Left cardiac atrium (tissue), 4 donors: ENCODE results near the gene MAP3K6. TPM values are rescaled to one million over a fixed set of nuclear protein-coding genes. Genes with fewer than 3 reads are reported as not detected.
A peak's percentile ranks its signal among the peaks of the same experiment; 100 is the strongest.

Experiments used
- ATAC-seq, 2 donors: fragments of 200-7000 bp; cut with Tn5 transposase; one replicate each; pipeline ENCODE4 v1.9.1; 2020; ENCODE audit warnings: mild to moderate bottlenecking in 2 of 2, moderate library complexity in 2 of 2
- DNase-seq: peaks from one replicate; pipeline ENCODE4 v3.0.0-alpha.2; 2020
- intact Hi-C, 2 donors: fragments of 100-400 bp; cut with DNase I; formaldehyde crosslinking; loops; one replicate each; pipeline versions ENCODE4 v1.14.1 to v1.15.1; 2022 to 2023
- total RNA-seq, 2 donors: library from RNA; stranded (reverse); fragmentation: NEBNext Ultra II Directional; extraction: Animal tissue kit (Norgen Biotek cat#: 25700); gene quantifications; one replicate each; pipeline ENCODE4 v1.2.1, GENCODE V29; 2021
- donor health status: DM: no; HTN: yes; CAD: no.
- donor health status: DM: no; HTN: yes; CAD: no; lungs with severe emphysema.
- donor health status: DM: yes; HTN: yes; CAD: no.
- donor health status: Dilated cardiomyopathy.

The MAP3K6 gene
- total RNA-seq, 2 donors from 2014 or later = 51.5 to 64.2 TPM

GRCh38 chr1:27348861-27349783 is 17.6 kb downstream of the MAP3K6 start:
- intact Hi-C loops = loop anchor here in 1 of 2 donors (5.0 kb wide), 1 partner anchor 47 kb away; no protein-coding TSS in a partner anchor
- peak; percentile 42 to 56 for ATAC-seq
- DNase-seq = no peak

DNA sequence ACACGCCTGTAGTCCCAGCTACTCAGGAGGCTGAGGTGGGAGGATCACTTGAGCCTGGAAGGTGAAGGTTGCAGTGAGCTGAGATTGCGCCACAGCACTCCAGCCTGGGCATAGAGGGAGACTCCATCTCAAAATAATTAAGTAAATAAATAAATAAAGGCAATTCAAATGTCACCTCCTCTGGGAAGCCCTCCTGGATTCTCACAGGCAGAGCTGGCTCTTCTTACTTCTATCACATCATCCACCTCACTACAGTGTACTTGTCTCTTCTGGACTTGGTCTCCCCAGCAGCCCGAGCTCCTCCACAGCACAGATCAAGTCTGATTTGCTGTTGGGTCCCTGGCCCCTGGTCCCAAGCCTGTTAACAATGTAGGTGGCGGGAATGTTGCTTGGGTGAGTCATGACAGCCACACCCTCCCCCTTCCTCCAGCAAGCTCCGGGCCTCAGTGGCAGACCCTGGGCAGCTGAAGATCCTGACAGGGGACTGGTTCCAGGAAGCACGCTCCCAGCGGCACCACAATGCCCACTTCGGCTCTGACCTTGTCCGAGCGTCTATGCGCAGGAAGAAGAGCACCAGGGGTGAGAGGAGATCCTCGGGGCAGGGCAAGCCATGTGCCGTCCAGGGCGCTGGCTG is 19.7 kb downstream of the MAP3K6 start:
- intact Hi-C loops = loop anchor here in 1 of 2 donors (5.0 kb wide), 1 partner anchor 45 kb away; no protein-coding TSS in a partner anchor
- ATAC-seq = no peak
- DNase-seq = no peak

- intact Hi-C loops = loop anchor here in 1 of 2 donors (5.0 kb wide), 1 partner anchor 44 kb away; no protein-coding TSS in a partner anchor
- ATAC-seq = no peak
- DNase-seq = no peak
Measured at GRCh38 chr1:27346357-27346756, 20.4 kb downstream of the MAP3K6 start.

DNA sequence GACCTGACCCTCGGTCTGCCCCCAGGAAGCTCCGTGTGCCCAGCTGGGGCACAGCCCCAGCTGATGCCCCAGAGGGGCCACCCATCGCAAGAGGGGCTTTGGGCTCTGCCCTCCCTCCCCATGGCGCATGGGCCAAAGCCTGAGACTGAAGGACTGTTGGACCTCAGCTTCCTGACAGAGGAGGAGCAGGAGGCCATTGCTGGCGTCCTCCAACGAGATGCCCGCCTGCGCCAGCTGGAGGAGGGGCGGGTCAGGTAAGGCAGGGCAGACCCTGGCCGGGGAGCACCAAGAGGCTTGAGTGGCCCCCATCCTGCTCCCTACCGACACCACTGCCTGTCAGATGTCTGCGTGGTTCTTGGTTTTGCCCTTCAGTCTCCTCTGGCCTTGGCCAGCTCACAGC is 21.5 kb downstream of the MAP3K6 start:
- ATAC-seq (no peak), DNase-seq (no peak)
- intact Hi-C loops = loop anchor here in 1 of 2 donors (5.0 kb wide), 1 partner anchor 43 kb away; no protein-coding TSS in a partner anchor

DNA sequence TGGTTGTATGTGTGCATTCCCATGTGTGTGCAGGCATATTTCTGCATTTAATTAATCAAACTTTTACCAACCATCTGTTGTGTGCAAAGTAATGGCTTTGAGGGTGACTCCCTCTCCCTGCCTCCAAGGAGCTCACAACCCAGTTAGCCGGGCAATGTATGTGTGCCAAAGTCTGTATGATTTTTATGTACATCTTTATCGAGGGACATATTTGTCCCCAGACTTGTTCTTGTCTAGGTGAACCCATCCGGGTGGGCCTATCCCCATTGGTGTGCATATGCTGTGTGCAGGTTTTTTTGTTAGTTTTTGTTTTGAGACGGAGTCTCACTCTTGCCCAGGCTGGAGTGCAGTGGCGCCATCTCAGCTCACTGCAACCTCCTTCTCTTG is 23.1 kb downstream of the MAP3K6 start:
- ATAC-seq (no peak), DNase-seq (no peak)
- intact Hi-C loops = no loop called here

GRCh38 chr1:27342778-27343638 is 23.8 kb downstream of the MAP3K6 start:
- no peak for DNase-seq
- intact Hi-C loops = no loop called here
- ATAC-seq = peak; percentile 27 to 59

GRCh38 chr1:27342391-27342777 is 24.4 kb downstream of the MAP3K6 start:
- DNase-seq = no peak
- ATAC-seq = peak in 1 of 2 donors; percentile 6
- intact Hi-C loops = no loop called here

- peak; percentile 68 to 70 for ATAC-seq
- no peak for DNase-seq
Measured at GRCh38 chr1:27341525-27342252, 25.1 kb downstream of the MAP3K6 start, which contains the start of gene SYTL1. SYTL1 (plus strand) TSS chr1:27342022; CDS start chr1:27345335, 3,313 bp downstream.

GRCh38 chr1:27339213-27339612 is 27.5 kb downstream of the MAP3K6 start:
- no peak for DNase-seq
- intact Hi-C loops = no loop called here

More at GRCh38 chr1:27341525-27342252, 25.1 kb downstream of the MAP3K6 start, which contains the start of gene SYTL1:
- intact Hi-C loops = no loop called here

DNA sequence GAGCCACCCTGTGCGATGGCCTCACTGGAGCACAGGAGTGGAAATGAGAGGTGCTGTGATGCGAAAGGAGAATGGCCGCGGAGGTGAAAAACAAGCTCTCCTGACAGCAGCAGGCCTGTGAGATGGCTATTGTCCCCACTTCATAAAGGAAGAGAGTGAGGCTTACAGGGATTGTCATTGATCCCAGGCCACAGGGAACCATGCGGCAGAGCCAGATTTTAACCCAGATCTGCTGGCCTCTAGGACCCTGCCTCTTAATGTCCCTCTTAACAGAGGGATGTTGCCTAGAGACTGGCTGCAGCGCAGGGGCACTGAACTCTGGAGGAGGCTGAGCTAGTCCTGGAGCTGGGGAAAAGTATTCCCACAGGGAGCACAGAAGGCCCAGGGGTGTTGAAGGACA is 28.0 kb downstream of the MAP3K6 start:
- intact Hi-C loops = no loop called here
- no peak for ATAC-seq
- DNase-seq = no peak

More at GRCh38 chr1:27339213-27339612, 27.5 kb downstream of the MAP3K6 start:
- ATAC-seq = no peak

- ATAC-seq (no peak), DNase-seq (no peak)
- intact Hi-C loops = no loop called here
Measured at GRCh38 chr1:27336756-27337155, 30.0 kb downstream of the MAP3K6 start.

- DNase-seq (no peak), ATAC-seq (no peak)
- intact Hi-C loops = no loop called here
Measured at GRCh38 chr1:27335506-27336422, 31.0 kb downstream of the MAP3K6 start.

DNA sequence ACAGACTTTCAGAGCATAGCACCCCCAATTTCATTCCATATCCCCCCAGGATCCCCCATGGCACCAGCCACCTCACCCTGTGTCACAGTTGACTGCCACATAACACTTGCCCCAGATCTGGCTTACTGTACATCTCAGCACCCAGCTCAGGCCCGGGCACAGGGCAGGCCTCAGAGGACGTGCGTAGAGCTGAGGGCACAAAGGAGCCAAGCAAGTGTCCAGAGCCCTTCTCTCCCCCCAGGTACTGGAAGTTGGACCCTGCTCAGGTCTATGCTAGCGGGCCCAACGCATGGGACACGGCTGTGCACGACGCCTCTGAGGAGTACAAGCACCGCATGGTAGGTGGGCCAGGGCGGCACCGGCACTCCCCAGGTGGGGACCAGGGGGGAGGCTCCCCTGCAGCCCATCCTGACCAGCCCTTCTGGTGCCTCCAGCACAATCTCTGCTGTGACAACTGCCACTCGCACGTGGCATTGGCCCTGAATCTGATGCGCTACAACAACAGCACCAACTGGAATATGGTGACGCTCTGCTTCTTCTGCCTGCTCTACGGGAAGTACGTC is 33.0 kb downstream of the MAP3K6 start:
- DNase-seq = no peak
- no peak for ATAC-seq
- intact Hi-C loops = no loop called here

GRCh38 chr1:27332536-27333281 is 34.1 kb downstream of the MAP3K6 start:
- DNase-seq = peak; percentile 61
- intact Hi-C loops = no loop called here
- peak; percentile 62 to 74 for ATAC-seq

DNA sequence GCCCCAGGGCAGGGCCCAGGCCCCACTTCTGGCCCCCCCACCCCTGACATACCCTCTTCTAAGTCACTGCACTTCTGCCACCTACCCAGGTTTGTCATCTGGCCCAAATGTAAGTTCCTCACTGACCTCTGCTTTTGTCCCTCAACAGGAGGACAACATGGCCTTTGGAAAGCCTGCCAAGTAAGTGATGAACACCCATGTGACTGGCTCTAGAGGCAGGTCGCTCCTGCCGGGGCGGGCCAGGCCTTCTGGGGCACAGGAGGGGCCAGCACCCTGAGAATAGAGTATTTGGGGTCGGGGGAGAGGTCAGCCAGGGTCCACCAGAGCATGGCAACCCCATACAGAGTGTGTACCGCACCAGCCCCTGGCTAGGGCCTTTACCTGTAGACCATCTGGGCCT is 34.8 kb downstream of the MAP3K6 start:
- intact Hi-C loops = no loop called here
- peak in 1 of 2 donors; percentile 29 for ATAC-seq
- no peak for DNase-seq

DNA sequence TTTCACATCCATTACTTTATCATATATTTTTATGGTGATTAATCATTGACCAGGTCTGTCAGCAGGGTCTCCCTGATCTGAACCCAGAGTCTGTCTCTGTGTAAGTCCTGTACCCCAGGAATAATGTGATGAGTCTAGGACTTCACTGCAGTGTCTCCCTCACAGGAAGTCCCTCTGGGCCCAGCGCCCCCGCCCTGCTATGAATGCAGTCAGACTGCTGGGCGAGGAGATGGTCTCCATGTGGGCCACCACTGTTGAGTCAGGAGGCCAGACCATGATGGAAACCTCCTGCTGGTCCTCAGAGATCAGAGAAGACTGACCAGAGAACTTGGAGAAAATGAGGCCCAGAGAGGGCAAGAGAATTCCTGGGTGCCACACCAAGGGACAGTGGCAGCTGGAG is 35.3 kb downstream of the MAP3K6 start:
- intact Hi-C loops = no loop called here
- DNase-seq (no peak), ATAC-seq (no peak)
